ENCODE measurements around the gene LRG1. TPM values are rescaled to one million over a fixed set of nuclear protein-coding genes. Genes with fewer than 3 reads are reported as not detected.
A peak's percentile ranks its signal among the peaks of the same experiment; 100 is the strongest.

The LRG1 gene
- total and polyA plus RNA-seq, 9 of the 15 experiments (the other 6 are each of a cell fraction or from before 2014, with no cell fraction given): 1.5 to 11.9 (median 8.7) TPM

DNA sequence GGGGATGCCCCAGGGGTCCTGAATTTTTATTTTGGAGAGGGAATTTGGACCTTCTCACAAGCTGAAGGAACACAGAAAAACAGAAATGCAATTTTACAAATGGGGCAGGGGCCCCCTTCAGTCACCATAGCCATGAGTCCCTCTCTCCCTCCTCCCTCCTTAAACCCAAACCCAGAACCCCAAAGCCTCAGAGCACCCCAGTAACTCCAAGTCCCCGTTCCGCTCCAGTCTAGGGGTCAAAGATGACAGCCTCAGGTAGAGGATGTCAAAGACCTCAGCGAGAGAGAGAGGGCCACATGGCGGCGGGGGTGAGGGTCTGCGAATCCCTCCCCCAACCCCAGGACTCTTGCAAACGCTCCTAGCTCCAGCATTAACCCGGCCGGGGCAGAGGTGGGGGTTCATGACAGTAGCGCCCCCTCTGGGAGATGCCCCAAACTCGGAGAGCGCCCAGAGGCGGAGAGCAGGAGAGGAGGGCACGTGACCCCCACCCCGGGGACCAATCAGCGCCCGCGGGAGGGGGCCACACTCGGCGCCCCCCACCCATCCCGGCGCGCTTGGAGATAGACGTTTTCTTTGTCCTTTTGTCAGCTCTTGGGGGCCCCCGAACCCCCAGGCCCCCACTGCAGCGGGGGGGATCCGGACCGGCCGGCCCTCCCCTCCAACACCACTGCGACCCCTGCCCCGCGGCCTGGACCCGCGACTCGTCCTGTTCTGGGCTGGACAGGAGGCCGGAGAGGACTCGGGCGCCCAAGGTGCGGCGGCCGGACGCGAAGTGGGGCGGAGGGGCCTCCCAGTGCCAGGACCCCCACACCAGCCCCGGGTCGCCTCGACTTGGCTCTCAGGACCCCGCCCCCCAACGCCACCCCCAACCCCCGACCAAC lies 40.4 kb upstream of the LRG1 start (continued):
- TF ChIP-seq, protein P1, sequence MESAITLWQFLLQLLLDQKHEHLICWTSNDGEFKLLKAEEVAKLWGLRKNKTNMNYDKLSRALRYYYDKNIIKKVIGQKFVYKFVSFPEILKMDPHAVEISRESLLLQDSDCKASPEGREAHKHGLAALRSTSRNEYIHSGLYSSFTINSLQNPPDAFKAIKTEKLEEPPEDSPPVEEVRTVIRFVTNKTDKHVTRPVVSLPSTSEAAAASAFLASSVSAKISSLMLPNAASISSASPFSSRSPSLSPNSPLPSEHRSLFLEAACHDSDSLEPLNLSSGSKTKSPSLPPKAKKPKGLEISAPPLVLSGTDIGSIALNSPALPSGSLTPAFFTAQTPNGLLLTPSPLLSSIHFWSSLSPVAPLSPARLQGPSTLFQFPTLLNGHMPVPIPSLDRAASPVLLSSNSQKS (CRISPR knock-in tag; IDR thresholded peaks at IDR 0.05): no peak
- TF ChIP-seq, protein P2, sequence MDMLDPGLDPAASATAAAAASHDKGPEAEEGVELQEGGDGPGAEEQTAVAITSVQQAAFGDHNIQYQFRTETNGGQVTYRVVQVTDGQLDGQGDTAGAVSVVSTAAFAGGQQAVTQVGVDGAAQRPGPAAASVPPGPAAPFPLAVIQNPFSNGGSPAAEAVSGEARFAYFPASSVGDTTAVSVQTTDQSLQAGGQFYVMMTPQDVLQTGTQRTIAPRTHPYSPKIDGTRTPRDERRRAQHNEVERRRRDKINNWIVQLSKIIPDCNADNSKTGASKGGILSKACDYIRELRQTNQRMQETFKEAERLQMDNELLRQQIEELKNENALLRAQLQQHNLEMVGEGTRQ (CRISPR knock-in tag; IDR thresholded peaks at IDR 0.05): peak; percentile 88
- TF ChIP-seq ESRRB (CRISPR knock-in tag; IDR thresholded peaks at IDR 0.05; ENCODE audit: borderline replicate concordance): no peak
- TF ChIP-seq, protein P3, sequence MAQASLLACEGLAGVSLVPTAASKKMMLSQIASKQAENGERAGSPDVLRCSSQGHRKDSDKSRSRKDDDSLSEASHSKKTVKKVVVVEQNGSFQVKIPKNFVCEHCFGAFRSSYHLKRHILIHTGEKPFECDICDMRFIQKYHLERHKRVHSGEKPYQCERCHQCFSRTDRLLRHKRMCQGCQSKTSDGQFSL (CRISPR knock-in tag; IDR thresholded peaks at IDR 0.05): peak; percentile 55; the same call in 1 of the 2 replicates
- TF ChIP-seq, protein P3 (tag; IDR thresholded peaks at IDR 0.05): no peak
- TF ChIP-seq TEAD2 (tag; IDR thresholded peaks at IDR 0.05): no peak
- no peak for TF ChIP-seq ARNT (IDR thresholded peaks at IDR 0.05)
- no peak for TF ChIP-seq FOXJ3 (CRISPR knock-in tag; IDR thresholded peaks at IDR 0.05)
- TF ChIP-seq, protein P4, sequence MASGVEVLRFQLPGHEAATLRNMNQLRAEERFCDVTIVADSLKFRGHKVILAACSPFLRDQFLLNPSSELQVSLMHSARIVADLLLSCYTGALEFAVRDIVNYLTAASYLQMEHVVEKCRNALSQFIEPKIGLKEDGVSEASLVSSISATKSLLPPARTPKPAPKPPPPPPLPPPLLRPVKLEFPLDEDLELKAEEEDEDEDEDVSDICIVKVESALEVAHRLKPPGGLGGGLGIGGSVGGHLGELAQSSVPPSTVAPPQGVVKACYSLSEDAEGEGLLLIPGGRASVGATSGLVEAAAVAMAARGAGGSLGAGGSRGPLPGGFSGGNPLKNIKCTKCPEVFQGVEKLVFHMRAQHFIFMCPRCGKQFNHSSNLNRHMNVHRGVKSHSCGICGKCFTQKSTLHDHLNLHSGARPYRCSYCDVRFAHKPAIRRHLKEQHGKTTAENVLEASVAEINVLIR (CRISPR knock-in tag; IDR thresholded peaks at IDR 0.05): no peak
- no peak for TF ChIP-seq ZNF589 (CRISPR knock-in tag; IDR thresholded peaks at IDR 0.05; ENCODE audit: low read depth)
- no peak for TF ChIP-seq CBX1 (IDR thresholded peaks at IDR 0.05; ENCODE audit: low read depth)
- no peak for TF ChIP-seq RBM17 (IDR thresholded peaks at IDR 0.05; ENCODE audit: borderline replicate concordance, low read depth, low read length)
- TF ChIP-seq NFATC3 (IDR thresholded peaks at IDR 0.05): no peak
- TF ChIP-seq FOXJ2 (tag; IDR thresholded peaks at IDR 0.05): no peak
- TF ChIP-seq ZNF133 (CRISPR knock-in tag; IDR thresholded peaks at IDR 0.05): no peak
- no peak for TF ChIP-seq FOXK1 (CRISPR knock-in tag; IDR thresholded peaks at IDR 0.05; ENCODE audit: borderline replicate concordance)
- TF ChIP-seq ELF2 (CRISPR knock-in tag; IDR thresholded peaks at IDR 0.05): no peak
- TF ChIP-seq, protein P5, sequence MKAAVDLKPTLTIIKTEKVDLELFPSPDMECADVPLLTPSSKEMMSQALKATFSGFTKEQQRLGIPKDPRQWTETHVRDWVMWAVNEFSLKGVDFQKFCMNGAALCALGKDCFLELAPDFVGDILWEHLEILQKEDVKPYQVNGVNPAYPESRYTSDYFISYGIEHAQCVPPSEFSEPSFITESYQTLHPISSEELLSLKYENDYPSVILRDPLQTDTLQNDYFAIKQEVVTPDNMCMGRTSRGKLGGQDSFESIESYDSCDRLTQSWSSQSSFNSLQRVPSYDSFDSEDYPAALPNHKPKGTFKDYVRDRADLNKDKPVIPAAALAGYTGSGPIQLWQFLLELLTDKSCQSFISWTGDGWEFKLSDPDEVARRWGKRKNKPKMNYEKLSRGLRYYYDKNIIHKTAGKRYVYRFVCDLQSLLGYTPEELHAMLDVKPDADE (conservative IDR thresholded peaks at IDR 0.05; ENCODE audit: control insufficient read depth, low read depth, low read length): no peak
- no peak for TF ChIP-seq MED1 (CRISPR knock-in tag; IDR thresholded peaks at IDR 0.05; ENCODE audit: borderline replicate concordance)
- peak; percentile 72; the same call in 1 of the 2 replicates for TF ChIP-seq TOE1 (IDR thresholded peaks at IDR 0.05; ENCODE audit: borderline replicate concordance)
- TF ChIP-seq TOE1 (CRISPR knock-in tag; IDR thresholded peaks at IDR 0.05; ENCODE audit: borderline replicate concordance, low read depth): no peak
- no peak for TF ChIP-seq SMARCE1 (IDR thresholded peaks at IDR 0.05)
- no peak for TF ChIP-seq ZNF143 (CRISPR knock-in tag; IDR thresholded peaks at IDR 0.05)
- no peak for TF ChIP-seq BRF1 (IDR thresholded peaks at IDR 0.05; ENCODE audit: borderline replicate concordance, extremely low read depth, insufficient read length)
